NCI-H128 (cell line): Measurements from ENCODE around the gene NGF.

Experiments used
- DNase-seq: peaks from one replicate; lab custom pipeline; 2025; ENCODE audit not compliant: unreplicated experiment; lab: John Stamatoyannopoulos, UW

NGF gene

GRCh38 chr1:115240297-115240696, 97.8 kb downstream of the NGF start:
- no peak for DNase-seq

- no peak for DNase-seq
Observed at GRCh38 chr1:115239426-115239825, 98.6 kb downstream of the NGF start.

DNA sequence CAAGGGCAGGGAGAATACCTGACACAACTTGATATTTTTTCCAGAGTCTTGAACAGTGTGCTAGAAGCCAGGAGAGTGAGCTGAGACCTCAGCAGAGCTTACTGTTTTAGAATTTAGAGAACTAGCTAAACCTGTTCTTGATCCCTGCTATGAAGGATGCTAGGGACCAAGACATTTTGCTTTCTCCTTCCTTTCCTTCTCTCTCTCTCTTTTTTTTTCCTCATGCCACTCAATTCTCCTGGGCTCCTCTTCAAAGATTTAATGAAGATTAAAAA, 99.0 kb downstream of the NGF start:
- DNase-seq: no peak

- no peak for DNase-seq
Observed at GRCh38 chr1:115238336-115239147, 99.5 kb downstream of the NGF start.

DNA sequence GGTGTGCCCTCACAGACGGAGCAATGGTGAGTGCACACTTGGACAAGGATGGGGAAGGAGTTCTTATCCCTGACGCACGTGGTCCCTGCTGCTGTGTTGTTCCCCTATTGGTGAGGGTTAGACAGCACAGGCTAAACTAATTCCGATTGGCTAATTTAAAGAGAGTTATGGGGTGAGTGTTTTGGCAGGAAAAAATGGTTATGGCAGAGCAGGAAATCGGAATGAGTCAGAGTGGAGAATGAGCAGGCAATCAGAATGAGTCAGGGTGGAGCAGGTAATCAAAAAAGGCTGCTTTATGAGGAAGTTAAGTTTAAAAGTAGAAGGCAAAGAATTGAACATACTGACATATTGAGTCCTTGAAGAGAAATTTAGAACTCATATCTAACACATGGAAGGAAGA, 100.5 kb downstream of the NGF start:
- DNase-seq: no peak

- no peak for DNase-seq
Observed at GRCh38 chr1:115237023-115237422, 101.0 kb downstream of the NGF start.
